Measurements from ENCODE around the gene BANF2. TPM values are rescaled to one million over a fixed set of nuclear protein-coding genes. Genes with fewer than 3 reads are reported as not detected.
A peak's percentile ranks its signal among the peaks of the same experiment; 100 is the strongest.

The BANF2 gene
- total and polyA plus RNA-seq, 2 of the 13 experiments (the other 11 are each of a cell fraction or from before 2014, with no cell fraction given): 0.35 TPM; not detected in 1

- TF ChIP-seq TRIM22 (IDR thresholded peaks at IDR 0.05) (no peak), ZNF350 (CRISPR knock-in tag; IDR thresholded peaks at IDR 0.05; ENCODE audit: borderline replicate concordance, low read depth) (0 out of 2 replicates have a peak, but pooled peaks have one; percentile 27), KDM4B (CRISPR knock-in tag; IDR thresholded peaks at IDR 0.05) (peak; percentile 52; the same call in 1 of the 2 replicates), KLF12 (CRISPR knock-in tag; IDR thresholded peaks at IDR 0.05; ENCODE audit: borderline replicate concordance) (no peak), MYNN (CRISPR knock-in tag; IDR thresholded peaks at IDR 0.05; ENCODE audit: low read depth) (no peak), ZFP62 (CRISPR knock-in tag; IDR thresholded peaks at IDR 0.05) (no peak), ZNF558 (CRISPR knock-in tag; IDR thresholded peaks at IDR 0.05; ENCODE audit: borderline replicate concordance) (no peak), EED (CRISPR knock-in tag; IDR thresholded peaks at IDR 0.05) (no peak), ZNF749 (CRISPR knock-in tag; IDR thresholded peaks at IDR 0.05; ENCODE audit: borderline replicate concordance) (no peak), TSC22D2 (CRISPR knock-in tag; IDR thresholded peaks at IDR 0.05; ENCODE audit: borderline replicate concordance) (0 out of 2 replicates have a peak, but pooled peaks have one; percentile 78), NCOA1 (CRISPR knock-in tag; IDR thresholded peaks at IDR 0.05) (no peak), ZFP90 (CRISPR knock-in tag; IDR thresholded peaks at IDR 0.05; ENCODE audit: borderline replicate concordance) (0 out of 2 replicates have a peak, but pooled peaks have one; percentile 21), RFXANK (CRISPR knock-in tag; IDR thresholded peaks at IDR 0.05) (no peak), NPAS2 (CRISPR knock-in tag; IDR thresholded peaks at IDR 0.05; ENCODE audit: borderline replicate concordance) (no peak), NR2F2 (IDR thresholded peaks at IDR 0.05; ENCODE audit: borderline replicate concordance, low read depth) (no peak), ARNT (IDR thresholded peaks at IDR 0.05) (no peak), ZNF557 (CRISPR knock-in tag; IDR thresholded peaks at IDR 0.05) (no peak), ZNF598 (CRISPR knock-in tag; IDR thresholded peaks at IDR 0.05; ENCODE audit: borderline replicate concordance) (no peak)
- TF ChIP-seq, protein P1, sequence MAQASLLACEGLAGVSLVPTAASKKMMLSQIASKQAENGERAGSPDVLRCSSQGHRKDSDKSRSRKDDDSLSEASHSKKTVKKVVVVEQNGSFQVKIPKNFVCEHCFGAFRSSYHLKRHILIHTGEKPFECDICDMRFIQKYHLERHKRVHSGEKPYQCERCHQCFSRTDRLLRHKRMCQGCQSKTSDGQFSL (CRISPR knock-in tag; IDR thresholded peaks at IDR 0.05): no peak
- TF ChIP-seq, protein P2, sequence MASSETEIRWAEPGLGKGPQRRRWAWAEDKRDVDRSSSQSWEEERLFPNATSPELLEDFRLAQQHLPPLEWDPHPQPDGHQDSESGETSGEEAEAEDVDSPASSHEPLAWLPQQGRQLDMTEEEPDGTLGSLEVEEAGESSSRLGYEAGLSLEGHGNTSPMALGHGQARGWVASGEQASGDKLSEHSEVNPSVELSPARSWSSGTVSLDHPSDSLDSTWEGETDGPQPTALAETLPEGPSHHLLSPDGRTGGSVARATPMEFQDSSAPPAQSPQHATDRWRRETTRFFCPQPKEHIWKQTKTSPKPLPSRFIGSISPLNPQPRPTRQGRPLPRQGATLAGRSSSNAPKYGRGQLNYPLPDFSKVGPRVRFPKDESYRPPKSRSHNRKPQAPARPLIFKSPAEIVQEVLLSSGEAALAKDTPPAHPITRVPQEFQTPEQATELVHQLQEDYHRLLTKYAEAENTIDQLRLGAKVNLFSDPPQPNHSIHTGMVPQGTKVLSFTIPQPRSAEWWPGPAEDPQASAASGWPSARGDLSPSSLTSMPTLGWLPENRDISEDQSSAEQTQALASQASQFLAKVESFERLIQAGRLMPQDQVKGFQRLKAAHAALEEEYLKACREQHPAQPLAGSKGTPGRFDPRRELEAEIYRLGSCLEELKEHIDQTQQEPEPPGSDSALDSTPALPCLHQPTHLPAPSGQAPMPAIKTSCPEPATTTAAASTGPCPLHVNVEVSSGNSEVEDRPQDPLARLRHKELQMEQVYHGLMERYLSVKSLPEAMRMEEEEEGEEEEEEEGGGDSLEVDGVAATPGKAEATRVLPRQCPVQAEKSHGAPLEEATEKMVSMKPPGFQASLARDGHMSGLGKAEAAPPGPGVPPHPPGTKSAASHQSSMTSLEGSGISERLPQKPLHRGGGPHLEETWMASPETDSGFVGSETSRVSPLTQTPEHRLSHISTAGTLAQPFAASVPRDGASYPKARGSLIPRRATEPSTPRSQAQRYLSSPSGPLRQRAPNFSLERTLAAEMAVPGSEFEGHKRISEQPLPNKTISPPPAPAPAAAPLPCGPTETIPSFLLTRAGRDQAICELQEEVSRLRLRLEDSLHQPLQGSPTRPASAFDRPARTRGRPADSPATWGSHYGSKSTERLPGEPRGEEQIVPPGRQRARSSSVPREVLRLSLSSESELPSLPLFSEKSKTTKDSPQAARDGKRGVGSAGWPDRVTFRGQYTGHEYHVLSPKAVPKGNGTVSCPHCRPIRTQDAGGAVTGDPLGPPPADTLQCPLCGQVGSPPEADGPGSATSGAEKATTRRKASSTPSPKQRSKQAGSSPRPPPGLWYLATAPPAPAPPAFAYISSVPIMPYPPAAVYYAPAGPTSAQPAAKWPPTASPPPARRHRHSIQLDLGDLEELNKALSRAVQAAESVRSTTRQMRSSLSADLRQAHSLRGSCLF (CRISPR knock-in tag; IDR thresholded peaks at IDR 0.05; ENCODE audit: borderline replicate concordance): no peak
Measured at GRCh38 chr20:17661121-17661744, 38.5 kb upstream of the BANF2 start (continued).

Data from HepG2 (cell line).